SH-SY5Y (cell line): ENCODE results near the gene CHRNB1.

Experiments used
- GATA2 ChIP-seq: IDR thresholded peaks from 2 replicates; pipeline ENCODE4 v1.6.1; 2011; ENCODE audit warnings: mild to moderate bottlenecking, low read depth, low read length
- GATA3 ChIP-seq: IDR thresholded peaks from 2 replicates; pipeline ENCODE4 v1.6.1; 2011; ENCODE audit warnings: low read depth, mild to moderate bottlenecking, low read length, moderate library complexity

The CHRNB1 gene

GRCh38 chr17:7409716-7410115 lies 35.1 kb upstream of the CHRNB1 start:
- no peak for TF ChIP-seq GATA2
- no peak for TF ChIP-seq GATA3

GRCh38 chr17:7410634-7411426 lies 34.0 kb upstream of the CHRNB1 start:
- TF ChIP-seq GATA2 (no peak), GATA3 (no peak)

- TF ChIP-seq GATA2 (no peak), GATA3 (no peak)
These were observed 33.5 kb upstream of the CHRNB1 start for GRCh38 chr17:7411427-7411750.

- no peak for TF ChIP-seq GATA2
- no peak for TF ChIP-seq GATA3
These were observed 31.4 kb upstream of the CHRNB1 start for GRCh38 chr17:7413346-7413985.

- TF ChIP-seq GATA3, result no peak
- no peak for TF ChIP-seq GATA2
These were observed 30.0 kb upstream of the CHRNB1 start for GRCh38 chr17:7414837-7415236.

GRCh38 chr17:7415784-7416183 lies 29.1 kb upstream of the CHRNB1 start:
- TF ChIP-seq GATA2, result no peak

- TF ChIP-seq GATA3, result no peak
These were observed 28.5 kb upstream of the CHRNB1 start for GRCh38 chr17:7416323-7416722.

- TF ChIP-seq GATA2 (no peak), GATA3 (no peak)
These were observed 27.7 kb upstream of the CHRNB1 start for GRCh38 chr17:7417056-7417655.

GRCh38 chr17:7418472-7419152 lies 26.2 kb upstream of the CHRNB1 start:
- TF ChIP-seq GATA2 (no peak), GATA3 (no peak)

- no peak for TF ChIP-seq GATA3
- TF ChIP-seq GATA2, result no peak
These were observed 24.8 kb upstream of the CHRNB1 start, which contains the start of gene SPEM1 for GRCh38 chr17:7419819-7420610. SPEM1 (plus strand) TSS chr17:7420324; CDS start chr17:7420385, 61 bp downstream.

GRCh38 chr17:7421186-7421585 lies 23.7 kb upstream of the CHRNB1 start:
- TF ChIP-seq GATA3 (no peak), GATA2 (no peak)

- TF ChIP-seq GATA2 (no peak), GATA3 (no peak)
These were observed 21.2 kb upstream of the CHRNB1 start for GRCh38 chr17:7423679-7424078.

GRCh38 chr17:7425316-7425715 lies 19.5 kb upstream of the CHRNB1 start, which contains the start of gene SPEM2:
SPEM2 (plus strand) TSS chr17:7425616; CDS start chr17:7425689, 73 bp downstream.
- TF ChIP-seq GATA3 (no peak), GATA2 (no peak)

GRCh38 chr17:7425756-7426155 lies 19.1 kb upstream of the CHRNB1 start:
- TF ChIP-seq GATA3 (no peak), GATA2 (no peak)
